Lung (tissue), 12 donors: ENCODE measurements around the gene DTD2. TPM values are rescaled to one million over a fixed set of nuclear protein-coding genes. Genes with fewer than 3 reads are reported as not detected.
A peak's percentile ranks its signal among the peaks of the same experiment; 100 is the strongest.

ENCODE experiments used
- ATAC-seq: fragments of 200-7000 bp; cut with Tn5 transposase; one replicate; pipeline ENCODE4 v1.9.1; 2020; ENCODE audit warnings: moderate number of reproducible peaks; ENCODE audit not compliant: insufficient read depth, low FRiP score
- DNase-seq, 3 donors: peaks; one replicate each; pipeline ENCODE4 v3.0.0-alpha.2; 2013 to 2017
- H3K27ac ChIP-seq, 2 donors: one replicate each; pipeline ENCODE4 v1.5.1; 2013; ENCODE audit warnings: mild to moderate bottlenecking in 2 of 2, moderate library complexity in 2 of 2, control low read depth in 1 of 2, inconsistent platforms in 1 of 2, low read depth in 1 of 2, low read length in 1 of 2
- H3K27me3 ChIP-seq, 3 donors: one replicate each; pipeline ENCODE4 v1.5.1; 2013; ENCODE audit warnings: low read length in 2 of 3; ENCODE audit not compliant: control insufficient read depth in 3 of 3, insufficient read depth in 3 of 3
- H3K36me3 ChIP-seq, 4 donors: one replicate each; pipeline ENCODE4 v1.5.1; 2013; ENCODE audit warnings: low read length in 4 of 4, mild to moderate bottlenecking in 1 of 4, moderate library complexity in 1 of 4; ENCODE audit not compliant: control insufficient read depth in 4 of 4, insufficient read depth in 4 of 4
- H3K4me1 ChIP-seq, 5 donors: one replicate each; pipeline ENCODE4 v1.5.1; 2013; ENCODE audit warnings: low read length in 5 of 5, mild to moderate bottlenecking in 2 of 5, moderate library complexity in 1 of 5; ENCODE audit not compliant: control insufficient read depth in 5 of 5, insufficient read depth in 5 of 5
- H3K4me3 ChIP-seq: one replicate; pipeline ENCODE4 v1.5.1; 2013; ENCODE audit warnings: mild to moderate bottlenecking, control low read depth, moderate library complexity
- H3K9ac ChIP-seq, 2 donors: one replicate each; pipeline ENCODE4 v1.5.1; 2013; ENCODE audit warnings: low read length in 2 of 2, control low read depth in 1 of 2; ENCODE audit not compliant: insufficient read depth in 1 of 2
- H3K9me3 ChIP-seq, 4 donors: one replicate each; pipeline ENCODE4 v1.5.1; 2013; ENCODE audit warnings: low read length in 3 of 4, mild to moderate bottlenecking in 1 of 4, moderate library complexity in 1 of 4; ENCODE audit not compliant: control insufficient read depth in 4 of 4, insufficient read depth in 3 of 4
- WGBS, 2 donors: extraction: QIAGEN DNeasy Blood & Tissue Kit; methylation state at CpG; one replicate each; pipeline ENCODE4 v1.1.7; 2013; 5-methylcytosine and 5-hydroxymethylcytosine counted together
- polyA plus RNA-seq, 2 donors: library from polyadenylated mRNA; stranded (reverse); fragments of 200-250 nt; gene quantifications; one replicate each; pipeline ENCODE4 v1.2.1, GENCODE V29; 2013
- total RNA-seq, 2 donors: library from RNA; depleted of rRNA in 1 of 2; stranded (reverse); fragments of >200 nt in 1 of 2; gene quantifications; one replicate each; pipeline ENCODE4 v1.2.1, GENCODE V29; 2014 to 2021
- TF ChIP-seq, protein P1 (sequence below): IDR thresholded peaks from 2 replicates; pipeline ENCODE4 v1.5.1; 2012; ENCODE audit warnings: mild to moderate bottlenecking; ENCODE audit errors: control extremely low read depth, extremely low read depth
- donor health status: control.
- donor health status: control.
- donor health status: Bipolar disorder and iron deficiency.
- donor health status: healthy.
- donor health status: DM: yes; HTN: yes; CAD: no.

Gene DTD2
- total and polyA plus RNA-seq, 4 donors = 10.4 to 33.3 (median 17.3) TPM

DNA sequence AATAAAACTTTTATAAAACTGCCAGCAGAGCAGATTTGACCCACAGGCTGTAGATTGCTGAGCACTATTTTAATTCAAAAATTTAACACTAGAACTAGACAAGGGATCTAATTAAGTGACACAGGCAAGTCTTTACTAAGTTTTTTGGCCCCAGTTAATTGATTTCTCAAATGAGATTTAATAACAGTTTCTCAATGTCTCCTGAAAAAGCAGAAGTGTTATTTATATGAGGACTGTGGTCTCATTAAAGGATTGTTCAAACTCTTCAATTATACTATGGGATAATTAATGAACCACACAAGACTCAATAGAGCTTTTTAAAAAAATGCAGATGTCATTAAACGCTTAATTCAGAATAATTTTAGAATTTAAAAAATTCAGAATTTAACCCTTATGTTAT is 38.9 kb downstream of the DTD2 start:
- Histone ChIP-seq H3K4me1 (peaks cover 0 to 13% (median 0%) of the 10 kb centered on the region in 5 donors), H3K4me3 (no peak overlapping the region), H3K9me3 (no peaks in the 10 kb centered on the region), H3K36me3 (no peaks in the 10 kb centered on the region), H3K27ac (no peak overlapping the region), H3K27me3 (no peaks in the 10 kb centered on the region), H3K9ac (peak overlapping the region in 1 of 2 donors; percentile 68)
- WGBS, 2 donors = 55 to 71% methylated on average over 1 of the region's 1 CpG
- TF ChIP-seq, protein P1, sequence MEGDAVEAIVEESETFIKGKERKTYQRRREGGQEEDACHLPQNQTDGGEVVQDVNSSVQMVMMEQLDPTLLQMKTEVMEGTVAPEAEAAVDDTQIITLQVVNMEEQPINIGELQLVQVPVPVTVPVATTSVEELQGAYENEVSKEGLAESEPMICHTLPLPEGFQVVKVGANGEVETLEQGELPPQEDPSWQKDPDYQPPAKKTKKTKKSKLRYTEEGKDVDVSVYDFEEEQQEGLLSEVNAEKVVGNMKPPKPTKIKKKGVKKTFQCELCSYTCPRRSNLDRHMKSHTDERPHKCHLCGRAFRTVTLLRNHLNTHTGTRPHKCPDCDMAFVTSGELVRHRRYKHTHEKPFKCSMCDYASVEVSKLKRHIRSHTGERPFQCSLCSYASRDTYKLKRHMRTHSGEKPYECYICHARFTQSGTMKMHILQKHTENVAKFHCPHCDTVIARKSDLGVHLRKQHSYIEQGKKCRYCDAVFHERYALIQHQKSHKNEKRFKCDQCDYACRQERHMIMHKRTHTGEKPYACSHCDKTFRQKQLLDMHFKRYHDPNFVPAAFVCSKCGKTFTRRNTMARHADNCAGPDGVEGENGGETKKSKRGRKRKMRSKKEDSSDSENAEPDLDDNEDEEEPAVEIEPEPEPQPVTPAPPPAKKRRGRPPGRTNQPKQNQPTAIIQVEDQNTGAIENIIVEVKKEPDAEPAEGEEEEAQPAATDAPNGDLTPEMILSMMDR = no peak
- ATAC-seq (no peak), DNase-seq (peak in 1 of 3 donors; percentile 31)

DNA sequence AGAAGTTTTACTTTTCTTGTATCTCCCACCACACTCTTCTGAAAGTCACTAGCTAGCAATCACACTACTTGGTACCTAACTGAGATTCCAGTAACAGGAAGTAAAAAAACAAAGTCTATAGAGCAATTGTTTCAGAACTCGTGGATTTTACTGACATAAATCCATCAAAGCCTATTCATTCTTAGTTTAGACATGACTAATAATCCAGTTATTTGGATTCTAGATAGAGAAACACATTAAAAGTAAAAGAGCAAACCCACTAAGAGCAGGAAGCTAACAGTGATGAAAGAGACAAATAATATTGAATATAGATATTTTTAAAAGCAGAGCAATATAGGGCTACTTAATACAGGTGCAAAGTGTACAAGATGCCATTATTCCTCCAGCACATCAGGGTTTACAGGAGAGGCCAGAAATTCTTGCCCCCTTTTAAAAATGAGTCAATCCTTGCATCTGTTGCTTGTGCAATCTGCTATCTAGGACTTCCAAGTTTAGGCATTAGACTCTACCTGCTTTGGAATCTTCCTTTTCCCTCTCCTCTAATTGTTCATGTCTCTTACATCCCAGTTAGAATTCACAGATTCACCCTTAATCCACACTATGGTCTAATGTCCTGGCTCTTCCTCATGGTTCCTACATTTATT is 43.0 kb downstream of the DTD2 start:
- DNase-seq (no peak), ATAC-seq (no peak)
- H3K9me3 ChIP-seq = no peaks in the 10 kb centered on the region
- no peaks in the 10 kb centered on the region for H3K36me3 ChIP-seq
- no peak overlapping the region for H3K9ac ChIP-seq
- H3K4me3 ChIP-seq = no peak overlapping the region
- no peaks in the 10 kb centered on the region for H3K27me3 ChIP-seq
- H3K4me1 ChIP-seq = peaks cover 0 to 23% (median 0%) of the 10 kb centered on the region in 5 donors
- no peak overlapping the region for H3K27ac ChIP-seq
- 5 to 6% methylated on average over 1 of the region's 1 CpG for WGBS, 2 donors
- TF ChIP-seq, protein P1 = no peak

DNA sequence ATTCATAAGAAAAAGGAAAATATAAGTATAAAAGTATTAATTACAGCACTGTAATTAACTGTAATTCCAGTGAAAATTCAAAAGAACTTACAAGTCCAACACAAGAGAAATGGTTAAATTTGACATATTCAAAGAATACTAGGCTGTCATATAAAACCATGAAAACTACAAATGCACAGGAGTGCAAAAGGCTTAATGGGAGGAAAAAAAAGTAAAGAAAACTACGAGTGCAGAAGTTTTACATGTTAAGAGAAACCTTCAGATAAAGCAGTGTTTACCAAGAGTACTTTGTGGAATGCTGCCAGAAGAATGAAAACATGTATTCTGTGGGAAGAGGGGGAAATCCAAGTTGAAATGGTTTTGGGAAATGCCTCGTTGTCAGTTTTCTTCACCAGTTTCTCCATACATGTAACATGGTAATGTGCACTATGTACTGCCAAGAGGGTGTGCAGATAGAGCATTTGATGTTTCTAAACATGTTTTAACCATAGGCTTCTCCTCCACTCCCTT is 46.0 kb downstream of the DTD2 start:
- Histone ChIP-seq H3K27me3 (no peaks in the 10 kb centered on the region), H3K27ac (no peak overlapping the region), H3K9me3 (no peaks in the 10 kb centered on the region), H3K36me3 (no peaks in the 10 kb centered on the region), H3K4me3 (no peak overlapping the region), H3K9ac (no peak overlapping the region), H3K4me1 (peaks cover 0 to 10% (median 0%) of the 10 kb centered on the region in 5 donors)
- DNase-seq (peak in 2 of 3 donors; percentile 76 to 89), ATAC-seq (no peak)
- WGBS, 2 donors = 11 to 12% methylated on average over 2 of the region's 2 CpGs
- TF ChIP-seq, protein P1 = no peak
